NT2/D1 (cell line): ENCODE measurements around the gene CAMTA2.

ENCODE experiments used
- DNase-seq: peaks from one replicate; pipeline ENCODE4 v3.0.0-alpha.2; 2011; ENCODE audit warnings: low read depth, low spot score
- H3K27me3 ChIP-seq: 2 replicates; pipeline ENCODE4 v1.6.0; 2011; ENCODE audit warnings: mild to moderate bottlenecking; ENCODE audit not compliant: insufficient read length, insufficient read depth
- H3K36me3 ChIP-seq: 2 replicates; pipeline ENCODE4 v1.6.1; 2011; ENCODE audit warnings: mild to moderate bottlenecking, low read length, mixed read lengths; ENCODE audit not compliant: insufficient read depth, insufficient read length
- H3K4me1 ChIP-seq: 2 replicates; pipeline ENCODE4 v1.5.1; 2011; ENCODE audit not compliant: insufficient read depth, insufficient read length
- H3K4me3 ChIP-seq: 2 replicates; pipeline ENCODE4 v1.5.1; 2011; ENCODE audit warnings: low read depth; ENCODE audit not compliant: insufficient read length
- H3K9ac ChIP-seq: 2 replicates; pipeline ENCODE4 v1.6.0; 2011; ENCODE audit warnings: low read depth; ENCODE audit not compliant: insufficient read length
- H3K9me3 ChIP-seq: 2 replicates; pipeline ENCODE4 v1.5.1; 2011; ENCODE audit warnings: mild to moderate bottlenecking, low read length; ENCODE audit not compliant: insufficient read depth
- SUZ12 ChIP-seq: IDR thresholded peaks from 2 replicates; pipeline ENCODE4 v1.6.1; 2011; ENCODE audit not compliant: insufficient read length, insufficient read depth; ENCODE audit errors: extremely low read depth
- YY1 ChIP-seq: IDR thresholded peaks from 2 replicates; pipeline ENCODE4 v1.6.1; 2011; ENCODE audit not compliant: insufficient read length, insufficient read depth
- ZNF274 ChIP-seq: IDR thresholded peaks from 2 replicates; pipeline ENCODE4 v1.6.1; 2011; ENCODE audit warnings: mild to moderate bottlenecking, low read depth, low read length

Gene CAMTA2

GRCh38 chr17:4966844-4967538 is 20.5 kb downstream of the CAMTA2 start:
- TF ChIP-seq ZNF274 (no peak), SUZ12 (no peak), YY1 (no peak)
- peak overlapping the region; percentile 95 for H3K9ac ChIP-seq
- peak; percentile 95 for DNase-seq
- peaks cover 9% of the 10 kb centered on the region for H3K4me1 ChIP-seq
- H3K4me3 ChIP-seq, result peak overlapping the region; percentile 91
- H3K9me3 ChIP-seq, result no peaks in the 10 kb centered on the region
- H3K27me3 ChIP-seq, result no peaks in the 10 kb centered on the region
- peaks cover 33% of the 10 kb centered on the region for H3K36me3 ChIP-seq

- Histone ChIP-seq H3K36me3 (peaks cover 25% of the 10 kb centered on the region), H3K27me3 (no peaks in the 10 kb centered on the region), H3K9ac (no peak overlapping the region), H3K4me1 (peaks cover 9% of the 10 kb centered on the region), H3K9me3 (no peaks in the 10 kb centered on the region), H3K4me3 (no peak overlapping the region)
- no peak for DNase-seq
- TF ChIP-seq YY1, result no peak
- TF ChIP-seq SUZ12, result no peak
- no peak for TF ChIP-seq ZNF274
Observed at GRCh38 chr17:4965311-4965986, 22.0 kb downstream of the CAMTA2 start.

- H3K36me3 ChIP-seq, result peaks cover 46% of the 10 kb centered on the region
- no peak overlapping the region for H3K4me3 ChIP-seq
- H3K27me3 ChIP-seq, result no peaks in the 10 kb centered on the region
- DNase-seq, result no peak
- TF ChIP-seq SUZ12, result no peak
- TF ChIP-seq YY1, result no peak
- H3K9ac ChIP-seq, result no peak overlapping the region
- H3K9me3 ChIP-seq, result no peaks in the 10 kb centered on the region
- H3K4me1 ChIP-seq, result peaks cover 2% of the 10 kb centered on the region
Observed at GRCh38 chr17:4960279-4960922, 27.1 kb downstream of the CAMTA2 start.

GRCh38 chr17:4959261-4959965 is 28.1 kb downstream of the CAMTA2 start:
- H3K36me3 ChIP-seq, result peaks cover 46% of the 10 kb centered on the region
- TF ChIP-seq YY1, result no peak
- no peak for TF ChIP-seq SUZ12
- TF ChIP-seq ZNF274, result no peak

GRCh38 chr17:4958102-4958501 is 29.4 kb downstream of the CAMTA2 start:
- TF ChIP-seq SUZ12 (no peak), YY1 (no peak), ZNF274 (no peak)
- DNase-seq, result no peak
- Histone ChIP-seq H3K27me3 (no peaks in the 10 kb centered on the region), H3K9me3 (no peaks in the 10 kb centered on the region), H3K4me1 (peaks cover 5% of the 10 kb centered on the region), H3K9ac (no peak overlapping the region), H3K36me3 (peaks cover 46% of the 10 kb centered on the region), H3K4me3 (no peak overlapping the region)

More at GRCh38 chr17:4959261-4959965, 28.1 kb downstream of the CAMTA2 start:
- H3K27me3 ChIP-seq, result no peaks in the 10 kb centered on the region
- H3K9me3 ChIP-seq, result no peaks in the 10 kb centered on the region
- H3K4me1 ChIP-seq, result peaks cover 2% of the 10 kb centered on the region
- H3K9ac ChIP-seq, result no peak overlapping the region
- no peak overlapping the region for H3K4me3 ChIP-seq
- DNase-seq, result no peak

GRCh38 chr17:4956493-4957061 is 30.9 kb downstream of the CAMTA2 start:
- peaks cover 7% of the 10 kb centered on the region for H3K4me1 ChIP-seq
- no peaks in the 10 kb centered on the region for H3K9me3 ChIP-seq
- no peaks in the 10 kb centered on the region for H3K27me3 ChIP-seq
- peaks cover 46% of the 10 kb centered on the region for H3K36me3 ChIP-seq
- TF ChIP-seq YY1 (no peak), ZNF274 (no peak), SUZ12 (no peak)
- no peak for DNase-seq
- H3K9ac ChIP-seq, result no peak overlapping the region
- no peak overlapping the region for H3K4me3 ChIP-seq
